SU-DHL-6 (cell line): ENCODE measurements around the gene IPO8.

ENCODE experiments used
- H2AFZ ChIP-seq: fragments of 200-600 bp; sonication (generic); 2 replicates; pipeline ENCODE4 v1.6.1; 2014; ENCODE audit warnings: low read depth, mild to moderate bottlenecking, moderate library complexity, mixed read lengths, antibody characterized with exemption, low read length; ENCODE audit not compliant: severe bottlenecking
- H3F3A ChIP-seq: fragments of 200-600 bp; shearing (Covaris generic); 2 replicates; pipeline ENCODE4 v1.6.0; 2016; ENCODE audit warnings: antibody characterized with exemption, mild to moderate bottlenecking; ENCODE audit not compliant: insufficient read depth
- H3K27ac ChIP-seq: fragments of 200-600 bp; sonication (generic); 2 replicates; pipeline ENCODE4 v1.5.1; 2016; ENCODE audit warnings: low read depth, mild to moderate bottlenecking, low read length, moderate library complexity, mixed read lengths
- H3K27me3 ChIP-seq: fragments of 200-600 bp; sonication (generic), shearing (Covaris generic); 2 replicates; pipeline ENCODE4 v1.6.0; 2014; ENCODE audit warnings: mild to moderate bottlenecking, low read length
- H3K36me3 ChIP-seq: fragments of 200-600 bp; sonication (generic); 2 replicates; pipeline ENCODE4 v1.6.1; 2014; ENCODE audit warnings: mild to moderate bottlenecking, low read length, mixed read lengths
- H3K4me2 ChIP-seq: fragments of 300-600, 200-600 bp; shearing (Covaris generic), sonication (generic); 2 replicates; pipeline ENCODE4 v1.6.0; 2014; ENCODE audit warnings: low read length, low read depth, mild to moderate bottlenecking; ENCODE audit not compliant: poor library complexity, severe bottlenecking
- H3K4me3 ChIP-seq: fragments of 200-600 bp; sonication (generic); 2 replicates; pipeline ENCODE4 v1.5.1; 2014; ENCODE audit warnings: antibody characterized with exemption, low read length, mild to moderate bottlenecking, mixed read lengths; ENCODE audit not compliant: insufficient read depth, poor library complexity, severe bottlenecking
- H3K79me2 ChIP-seq: fragments of 200-600 bp; sonication (generic); 2 replicates; pipeline ENCODE4 v1.6.1; 2014; ENCODE audit warnings: mild to moderate bottlenecking, low read length, moderate library complexity; ENCODE audit not compliant: insufficient read depth
- H3K9ac ChIP-seq: fragments of 200-600 bp; sonication (generic); 2 replicates; pipeline ENCODE4 v1.7.0; 2014; ENCODE audit warnings: mild to moderate bottlenecking, low read length
- H3K9me2 ChIP-seq: fragments of 200-600 bp; sonication (generic); replicated peaks from 2 replicates; pipeline ENCODE4 v1.6.1; 2014; ENCODE audit warnings: low read length; ENCODE audit not compliant: insufficient read depth
- H3K9me3 ChIP-seq: fragments of 200-600 bp; sonication (generic); 2 replicates; pipeline ENCODE4 v1.6.1; 2014; ENCODE audit warnings: low read length, mixed read lengths; ENCODE audit not compliant: insufficient read depth
- H4K20me1 ChIP-seq: fragments of 200-600 bp; sonication (generic); 2 replicates; pipeline ENCODE4 v1.6.1; 2014; ENCODE audit warnings: low read depth, mild to moderate bottlenecking, antibody characterized with exemption, low read length, moderate library complexity, mixed read lengths
- CTCF ChIP-seq: fragments of 200-600 bp; sonication (generic); IDR thresholded peaks from one replicate; pipeline ENCODE4 v1.5.1; 2017; ENCODE audit warnings: antibody characterized with exemption, mild to moderate bottlenecking, low read length, moderate library complexity; ENCODE audit not compliant: insufficient read depth, poor library complexity, severe bottlenecking
- EZH2phosphoT487 ChIP-seq: fragments of 200-600 bp; sonication (generic), shearing (Covaris generic); conservative IDR thresholded peaks from 2 replicates; pipeline ENCODE4 v1.6.1; 2018; ENCODE audit warnings: mild to moderate bottlenecking, antibody characterized with exemption, low read length, moderate library complexity, mixed read lengths

IPO8 gene

GRCh38 chr12:30640392-30640791, 55.3 kb downstream of the IPO8 start:
- H3K27ac ChIP-seq: no peak overlapping the region
- H3K4me3 ChIP-seq: no peak overlapping the region
- H3F3A ChIP-seq: no peaks in the 10 kb centered on the region
- H4K20me1 ChIP-seq: no peaks in the 10 kb centered on the region
- no peak overlapping the region for H3K4me2 ChIP-seq
- 0 out of 2 replicates have a peak, but pooled peaks cover 4% of the 10 kb centered on the region for H3K36me3 ChIP-seq
- H2AFZ ChIP-seq: no peak overlapping the region
- TF ChIP-seq CTCF (no peak), EZH2phosphoT487 (no peak)
- no peaks in the 10 kb centered on the region for H3K79me2 ChIP-seq
- H3K9me2 ChIP-seq: no peaks in the 10 kb centered on the region
- no peaks in the 10 kb centered on the region for H3K9me3 ChIP-seq
- H3K27me3 ChIP-seq: no peaks in the 10 kb centered on the region
- H3K9ac ChIP-seq: no peak overlapping the region

- Histone ChIP-seq H3K36me3 (peaks cover 8% of the 10 kb centered on the region), H3K4me2 (no peak overlapping the region)
Observed at GRCh38 chr12:30635385-30635784, 60.3 kb downstream of the IPO8 start.

GRCh38 chr12:30631740-30632139, 63.9 kb downstream of the IPO8 start:
- Histone ChIP-seq H3K79me2 (no peaks in the 10 kb centered on the region), H3K4me3 (no peak overlapping the region), H3K4me2 (no peak overlapping the region), H3K27me3 (no peaks in the 10 kb centered on the region), H3K9me3 (no peaks in the 10 kb centered on the region), H2AFZ (no peak overlapping the region), H3F3A (no peaks in the 10 kb centered on the region), H3K9me2 (no peaks in the 10 kb centered on the region), H3K27ac (no peak overlapping the region), H4K20me1 (no peaks in the 10 kb centered on the region), H3K36me3 (peaks cover 10% of the 10 kb centered on the region), H3K9ac (no peak overlapping the region)
- TF ChIP-seq EZH2phosphoT487 (no peak), CTCF (no peak)

More at GRCh38 chr12:30635385-30635784, 60.3 kb downstream of the IPO8 start:
- no peaks in the 10 kb centered on the region for H3K79me2 ChIP-seq
- H3F3A ChIP-seq: no peaks in the 10 kb centered on the region
- no peak overlapping the region for H3K27ac ChIP-seq
- TF ChIP-seq CTCF (no peak), EZH2phosphoT487 (no peak)
- no peak overlapping the region for H3K9ac ChIP-seq
- no peak overlapping the region for H2AFZ ChIP-seq
- no peaks in the 10 kb centered on the region for H4K20me1 ChIP-seq
- no peaks in the 10 kb centered on the region for H3K27me3 ChIP-seq
- H3K4me3 ChIP-seq: no peak overlapping the region
- H3K9me3 ChIP-seq: no peaks in the 10 kb centered on the region
- H3K9me2 ChIP-seq: no peaks in the 10 kb centered on the region

GRCh38 chr12:30630979-30631285, 64.7 kb downstream of the IPO8 start:
- no peak overlapping the region for H3K27ac ChIP-seq
- TF ChIP-seq EZH2phosphoT487 (no peak), CTCF (no peak)
- no peaks in the 10 kb centered on the region for H4K20me1 ChIP-seq
- no peaks in the 10 kb centered on the region for H3K9me2 ChIP-seq
- peaks cover 7% of the 10 kb centered on the region for H3K36me3 ChIP-seq
- H3K4me2 ChIP-seq: no peak overlapping the region
- no peak overlapping the region for H2AFZ ChIP-seq
- H3K79me2 ChIP-seq: no peaks in the 10 kb centered on the region
- no peak overlapping the region for H3K9ac ChIP-seq
- H3K9me3 ChIP-seq: no peaks in the 10 kb centered on the region
- H3F3A ChIP-seq: no peaks in the 10 kb centered on the region
- H3K27me3 ChIP-seq: no peaks in the 10 kb centered on the region
- H3K4me3 ChIP-seq: no peak overlapping the region
